ENCODE data around the gene ACVRL1.

ACVRL1 gene

GRCh38 chr12:51887476-51888315 lies 19.6 kb upstream of the ACVRL1 start, which contains the start of gene ANKRD33:
Gene ANKRD33 (plus strand): TSS chr12:51888103. CDS start chr12:51888187, 84 bp downstream.
- no peak for ATAC-seq
- TF ChIP-seq ZFP30 (CRISPR knock-in tag; IDR thresholded peaks at IDR 0.05) (no peak), ZNF565 (CRISPR knock-in tag; conservative IDR thresholded peaks at IDR 0.05; ENCODE audit: low read depth) (no peak), CSDC2 (CRISPR knock-in tag; IDR thresholded peaks at IDR 0.05) (no peak), TSHZ2 (CRISPR knock-in tag; IDR thresholded peaks at IDR 0.05) (no peak)

GRCh38 chr12:51888316-51889215 lies 18.7 kb upstream of the ACVRL1 start:
- no peak for ATAC-seq
- TF ChIP-seq CREB5 (CRISPR knock-in tag; IDR thresholded peaks at IDR 0.05; ENCODE audit: low read depth) (no peak), PATZ1 (CRISPR knock-in tag; IDR thresholded peaks at IDR 0.05; ENCODE audit: borderline replicate concordance) (no peak), TCF4 (CRISPR knock-in tag; IDR thresholded peaks at IDR 0.05; ENCODE audit: borderline replicate concordance) (no peak), POU6F1 (CRISPR knock-in tag; IDR thresholded peaks at IDR 0.05; ENCODE audit: borderline replicate concordance, low read depth) (no peak), ISL1 (CRISPR knock-in tag; IDR thresholded peaks at IDR 0.05) (no peak), ZFP3 (CRISPR knock-in tag; IDR thresholded peaks at IDR 0.05) (no peak), ZNF8 (CRISPR knock-in tag; IDR thresholded peaks at IDR 0.05) (no peak), GLIS3 (CRISPR knock-in tag; IDR thresholded peaks at IDR 0.05) (no peak), RARB (CRISPR knock-in tag; IDR thresholded peaks at IDR 0.05) (no peak), PPARA (CRISPR knock-in tag; IDR thresholded peaks at IDR 0.05; ENCODE audit: borderline replicate concordance) (no peak), ARNTL (CRISPR knock-in tag; IDR thresholded peaks at IDR 0.05; ENCODE audit: borderline replicate concordance, low read depth) (no peak), CSRNP3 (CRISPR knock-in tag; IDR thresholded peaks at IDR 0.05) (no peak), ZFP30 (CRISPR knock-in tag; IDR thresholded peaks at IDR 0.05) (no peak)
